Liver (tissue), 9 donors: ENCODE measurements around the gene PSMB10. TPM values are rescaled to one million over a fixed set of nuclear protein-coding genes. Genes with fewer than 3 reads are reported as not detected.

ENCODE experiments used
- DNase-seq: peaks from one replicate; pipeline ENCODE4 v3.0.0-alpha.2; 2017; ENCODE audit warnings: low spot score
- H3K27ac ChIP-seq, 2 donors: one replicate each; pipeline ENCODE4 v1.7.0; 2013; ENCODE audit warnings: inconsistent platforms in 2 of 2, low read length in 2 of 2, control low read depth in 1 of 2, low read depth in 1 of 2, mild to moderate bottlenecking in 1 of 2
- H3K27me3 ChIP-seq, 4 donors: one replicate each; pipeline versions ENCODE4 v1.6.1 to v1.7.0; 2013; ENCODE audit warnings: low read length in 3 of 4, inconsistent platforms in 1 of 4, mild to moderate bottlenecking in 1 of 4, moderate library complexity in 1 of 4; ENCODE audit not compliant: control insufficient read depth in 4 of 4, insufficient read depth in 4 of 4
- H3K36me3 ChIP-seq, 4 donors: one replicate each; pipeline versions ENCODE4 v1.6.1 to v1.7.0; 2013; ENCODE audit warnings: low read length in 3 of 4, mild to moderate bottlenecking in 3 of 4, low read depth in 1 of 4, moderate library complexity in 1 of 4; ENCODE audit not compliant: control insufficient read depth in 4 of 4, insufficient read depth in 3 of 4
- H3K4me1 ChIP-seq, 4 donors: one replicate each; pipeline versions ENCODE4 v1.6.1 to v1.7.0; 2013; ENCODE audit warnings: low read length in 3 of 4, mild to moderate bottlenecking in 3 of 4, moderate library complexity in 1 of 4; ENCODE audit not compliant: control insufficient read depth in 4 of 4, insufficient read depth in 4 of 4
- H3K4me3 ChIP-seq, 3 donors: one replicate each; pipeline versions ENCODE4 v1.6.1 to v1.7.0; 2013; ENCODE audit warnings: low read length in 3 of 3, control low read depth in 1 of 3, low read depth in 1 of 3, mild to moderate bottlenecking in 1 of 3
- H3K9ac ChIP-seq, 2 donors: one replicate each; pipeline ENCODE4 v1.7.0; 2013; ENCODE audit warnings: low read length in 2 of 2, mild to moderate bottlenecking in 2 of 2, moderate library complexity in 2 of 2, control low read depth in 1 of 2, low read depth in 1 of 2
- H3K9me3 ChIP-seq, 4 donors: one replicate each; pipeline versions ENCODE4 v1.6.1 to v1.7.0; 2013; ENCODE audit warnings: low read length in 3 of 4; ENCODE audit not compliant: control insufficient read depth in 4 of 4
- EGR1 ChIP-seq, 2 donors: IDR thresholded peaks; 2 replicates each; pipeline ENCODE4 v1.6.1; 2016 to 2018; ENCODE audit warnings: antibody characterized with exemption in 2 of 2, low read depth in 2 of 2
- FOXA1 ChIP-seq: IDR thresholded peaks from 2 replicates; pipeline ENCODE4 v1.6.1; 2016; ENCODE audit warnings: antibody characterized with exemption
- GABPA ChIP-seq, 2 donors: IDR thresholded peaks in 1 of 2; conservative IDR thresholded peaks in 1 of 2; 2 replicates each; pipeline ENCODE4 v1.6.1; 2016; ENCODE audit warnings: antibody characterized with exemption in 2 of 2, mild to moderate bottlenecking in 1 of 2, moderate library complexity in 1 of 2
- HNF4G ChIP-seq: IDR thresholded peaks from 2 replicates; pipeline ENCODE4 v1.6.1; 2016; ENCODE audit warnings: antibody characterized with exemption
- NR2F2 ChIP-seq: IDR thresholded peaks from 2 replicates; pipeline ENCODE4 v1.6.1; 2016; ENCODE audit warnings: antibody characterized with exemption
- RAD21 ChIP-seq, 2 donors: IDR thresholded peaks; 2 replicates each; pipeline ENCODE4 v1.6.1; 2016; ENCODE audit warnings: antibody characterized with exemption in 2 of 2, mild to moderate bottlenecking in 2 of 2
- RXRA ChIP-seq, 2 donors: IDR thresholded peaks; 2 replicates each; pipeline ENCODE4 v1.6.1; 2017 to 2018; ENCODE audit warnings: antibody characterized with exemption in 2 of 2, mild to moderate bottlenecking in 1 of 2
- WGBS: extraction: QIAGEN DNeasy Blood & Tissue Kit; methylation state at CpG from one replicate; pipeline ENCODE4 v1.1.7; 2013; 5-methylcytosine and 5-hydroxymethylcytosine counted together
- polyA plus RNA-seq, 2 donors: library from polyadenylated mRNA; stranded (reverse) in 1 of 2; unstranded in 1 of 2; fragments of 200-250 nt in 1 of 2; fragments of >200 nt in 1 of 2; fragmentation: Nextera tagmentation in 1 of 2; extraction: Ambion mirVana in 1 of 2; gene quantifications; one replicate each; pipeline versions ENCODE4 v1.2.1 to v1.2.3, GENCODE V29; 2013 to 2015
- total RNA-seq, 2 donors: library from RNA; depleted of rRNA; stranded (reverse); fragments of >200 nt; gene quantifications; one replicate each; pipeline ENCODE4 v1.2.3, GENCODE V29; 2014
- TF ChIP-seq, protein P1 (sequence below): IDR thresholded peaks from 2 replicates; pipeline ENCODE4 v1.6.1; 2016; ENCODE audit warnings: antibody characterized with exemption
- TF ChIP-seq, protein P2 (sequence below): IDR thresholded peaks from 2 replicates; pipeline ENCODE4 v1.6.1; 2016; ENCODE audit warnings: antibody characterized with exemption, mild to moderate bottlenecking
- donor health status: healthy.
- donor health status: healthy.
- donor health status: healthy.
- donor health status: healthy.
- donor health status: healthy.

PSMB10 gene
- total and polyA plus RNA-seq, 4 donors = 24.8 to 48.2 (median 32.3) TPM

- H3K9ac ChIP-seq = no peak overlapping the region
- whole genome bisulfite sequencing = 95% methylated on average over 10 of the region's 10 CpGs
- H3K4me3 ChIP-seq = no peak overlapping the region
- H3K9me3 ChIP-seq = no peaks in the 10 kb centered on the region
- H3K27ac ChIP-seq = no peak overlapping the region
- no peak for DNase-seq
- peaks cover 3 to 27% (median 7%) of the 10 kb centered on the region in 4 donors for H3K36me3 ChIP-seq
- TF ChIP-seq, protein P1, sequence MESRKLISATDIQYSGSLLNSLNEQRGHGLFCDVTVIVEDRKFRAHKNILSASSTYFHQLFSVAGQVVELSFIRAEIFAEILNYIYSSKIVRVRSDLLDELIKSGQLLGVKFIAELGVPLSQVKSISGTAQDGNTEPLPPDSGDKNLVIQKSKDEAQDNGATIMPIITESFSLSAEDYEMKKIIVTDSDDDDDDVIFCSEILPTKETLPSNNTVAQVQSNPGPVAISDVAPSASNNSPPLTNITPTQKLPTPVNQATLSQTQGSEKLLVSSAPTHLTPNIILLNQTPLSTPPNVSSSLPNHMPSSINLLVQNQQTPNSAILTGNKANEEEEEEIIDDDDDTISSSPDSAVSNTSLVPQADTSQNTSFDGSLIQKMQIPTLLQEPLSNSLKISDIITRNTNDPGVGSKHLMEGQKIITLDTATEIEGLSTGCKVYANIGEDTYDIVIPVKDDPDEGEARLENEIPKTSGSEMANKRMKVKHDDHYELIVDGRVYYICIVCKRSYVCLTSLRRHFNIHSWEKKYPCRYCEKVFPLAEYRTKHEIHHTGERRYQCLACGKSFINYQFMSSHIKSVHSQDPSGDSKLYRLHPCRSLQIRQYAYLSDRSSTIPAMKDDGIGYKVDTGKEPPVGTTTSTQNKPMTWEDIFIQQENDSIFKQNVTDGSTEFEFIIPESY = no peak
- TF ChIP-seq HNF4G = no peak
- no peak for TF ChIP-seq GABPA (IDR thresholded peaks at IDR 0.05 in 1 of 2, conservative IDR thresholded peaks at IDR 0.05 in 1 of 2)
- TF ChIP-seq FOXA1 = no peak
- no peak for TF ChIP-seq EGR1 (IDR thresholded peaks at IDR 0.05; ENCODE audit: low read depth in 2 of 2)
- no peak for TF ChIP-seq NR2F2
- TF ChIP-seq, protein P2, sequence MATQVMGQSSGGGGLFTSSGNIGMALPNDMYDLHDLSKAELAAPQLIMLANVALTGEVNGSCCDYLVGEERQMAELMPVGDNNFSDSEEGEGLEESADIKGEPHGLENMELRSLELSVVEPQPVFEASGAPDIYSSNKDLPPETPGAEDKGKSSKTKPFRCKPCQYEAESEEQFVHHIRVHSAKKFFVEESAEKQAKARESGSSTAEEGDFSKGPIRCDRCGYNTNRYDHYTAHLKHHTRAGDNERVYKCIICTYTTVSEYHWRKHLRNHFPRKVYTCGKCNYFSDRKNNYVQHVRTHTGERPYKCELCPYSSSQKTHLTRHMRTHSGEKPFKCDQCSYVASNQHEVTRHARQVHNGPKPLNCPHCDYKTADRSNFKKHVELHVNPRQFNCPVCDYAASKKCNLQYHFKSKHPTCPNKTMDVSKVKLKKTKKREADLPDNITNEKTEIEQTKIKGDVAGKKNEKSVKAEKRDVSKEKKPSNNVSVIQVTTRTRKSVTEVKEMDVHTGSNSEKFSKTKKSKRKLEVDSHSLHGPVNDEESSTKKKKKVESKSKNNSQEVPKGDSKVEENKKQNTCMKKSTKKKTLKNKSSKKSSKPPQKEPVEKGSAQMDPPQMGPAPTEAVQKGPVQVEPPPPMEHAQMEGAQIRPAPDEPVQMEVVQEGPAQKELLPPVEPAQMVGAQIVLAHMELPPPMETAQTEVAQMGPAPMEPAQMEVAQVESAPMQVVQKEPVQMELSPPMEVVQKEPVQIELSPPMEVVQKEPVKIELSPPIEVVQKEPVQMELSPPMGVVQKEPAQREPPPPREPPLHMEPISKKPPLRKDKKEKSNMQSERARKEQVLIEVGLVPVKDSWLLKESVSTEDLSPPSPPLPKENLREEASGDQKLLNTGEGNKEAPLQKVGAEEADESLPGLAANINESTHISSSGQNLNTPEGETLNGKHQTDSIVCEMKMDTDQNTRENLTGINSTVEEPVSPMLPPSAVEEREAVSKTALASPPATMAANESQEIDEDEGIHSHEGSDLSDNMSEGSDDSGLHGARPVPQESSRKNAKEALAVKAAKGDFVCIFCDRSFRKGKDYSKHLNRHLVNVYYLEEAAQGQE = no peak
- no peak for TF ChIP-seq RXRA (IDR thresholded peaks at IDR 0.05)
- no peak for TF ChIP-seq RAD21 (IDR thresholded peaks at IDR 0.05)
- no peaks in the 10 kb centered on the region for H3K27me3 ChIP-seq
- H3K4me1 ChIP-seq = peaks cover 0 to 3% (median 0%) of the 10 kb centered on the region in 4 donors
Measured at GRCh38 chr16:67924140-67924906, 12.3 kb downstream of the PSMB10 start.

GRCh38 chr16:67923414-67924116 is 13.1 kb downstream of the PSMB10 start:
- Histone ChIP-seq H3K4me1 (peaks cover 0 to 3% (median 0%) of the 10 kb centered on the region in 4 donors), H3K27me3 (no peaks in the 10 kb centered on the region), H3K9me3 (no peaks in the 10 kb centered on the region), H3K36me3 (peaks cover 0 to 26% (median 9%) of the 10 kb centered on the region in 4 donors), H3K9ac (no peak overlapping the region), H3K27ac (no peak overlapping the region), H3K4me3 (no peak overlapping the region)
- no peak for DNase-seq
- 81% methylated on average over 10 of the region's 10 CpGs for WGBS
- no peak for TF ChIP-seq FOXA1
- TF ChIP-seq, protein P1 = no peak
- TF ChIP-seq, protein P2 = no peak
